Measurements from ENCODE around the gene BTBD9. TPM values are rescaled to one million over a fixed set of nuclear protein-coding genes. Genes with fewer than 3 reads are reported as not detected.

BTBD9 gene
- total RNA-seq, 1 experiment from 2014 or later = 4.7 TPM

- H3K4me1 ChIP-seq (ENCODE audit: low read length) = no peaks in the 10 kb centered on the region
- DNase-seq = no peak
- H3K36me3 ChIP-seq (ENCODE audit: insufficient read depth, low read length) = no peaks in the 10 kb centered on the region
- no peak overlapping the region for H3K4me2 ChIP-seq (ENCODE audit: low read depth, low read length, poor library complexity, severe bottlenecking)
- H3K9ac ChIP-seq (ENCODE audit: low read length) = no peak overlapping the region
- H4K20me1 ChIP-seq (ENCODE audit: insufficient read depth, low read depth, low read length) = peaks cover 3% of the 10 kb centered on the region; the same call in 1 of the 2 replicates
- H3K4me3 ChIP-seq (ENCODE audit: low read length) = no peak overlapping the region
- H3K27me3 ChIP-seq (ENCODE audit: low read length) = no peaks in the 10 kb centered on the region
- no peaks in the 10 kb centered on the region for H3K79me2 ChIP-seq (ENCODE audit: low read length)
- H3K27ac ChIP-seq (ENCODE audit: low read length) = no peak overlapping the region
- no peak overlapping the region for H2AFZ ChIP-seq (ENCODE audit: low read length)
- no peaks in the 10 kb centered on the region for H3K9me2 ChIP-seq (replicated peaks; ENCODE audit: insufficient read depth, low read length)
- H3K9me3 ChIP-seq (ENCODE audit: low read length) = no peaks in the 10 kb centered on the region
Measured at GRCh38 chr6:38445925-38446324, 193.8 kb downstream of the BTBD9 start.

GRCh38 chr6:38445336-38445735 lies 194.4 kb downstream of the BTBD9 start:
- DNase-seq = no peak
- Histone ChIP-seq H3K4me3 (ENCODE audit: low read length) (no peak overlapping the region), H3K9ac (ENCODE audit: low read length) (no peak overlapping the region), H3K27ac (ENCODE audit: low read length) (no peak overlapping the region), H3K27me3 (ENCODE audit: low read length) (no peaks in the 10 kb centered on the region), H3K79me2 (ENCODE audit: low read length) (no peaks in the 10 kb centered on the region), H4K20me1 (ENCODE audit: insufficient read depth, low read depth, low read length) (peaks cover 3% of the 10 kb centered on the region; the same call in 1 of the 2 replicates), H3K36me3 (ENCODE audit: insufficient read depth, low read length) (no peaks in the 10 kb centered on the region), H3K9me3 (ENCODE audit: low read length) (no peaks in the 10 kb centered on the region), H3K9me2 (replicated peaks; ENCODE audit: insufficient read depth, low read length) (no peaks in the 10 kb centered on the region), H2AFZ (ENCODE audit: low read length) (no peak overlapping the region), H3K4me1 (ENCODE audit: low read length) (no peaks in the 10 kb centered on the region), H3K4me2 (ENCODE audit: low read depth, low read length, poor library complexity, severe bottlenecking) (no peak overlapping the region)

- Histone ChIP-seq H3K9me3 (ENCODE audit: low read length) (no peaks in the 10 kb centered on the region), H3K9ac (ENCODE audit: low read length) (no peak overlapping the region), H3K36me3 (ENCODE audit: insufficient read depth, low read length) (no peaks in the 10 kb centered on the region), H3K4me3 (ENCODE audit: low read length) (no peak overlapping the region), H4K20me1 (ENCODE audit: insufficient read depth, low read depth, low read length) (peaks cover 3% of the 10 kb centered on the region; the same call in 1 of the 2 replicates), H3K27me3 (ENCODE audit: low read length) (no peaks in the 10 kb centered on the region), H3K79me2 (ENCODE audit: low read length) (no peaks in the 10 kb centered on the region), H3K27ac (ENCODE audit: low read length) (no peak overlapping the region), H3K4me2 (ENCODE audit: low read depth, low read length, poor library complexity, severe bottlenecking) (no peak overlapping the region), H3K9me2 (replicated peaks; ENCODE audit: insufficient read depth, low read length) (no peaks in the 10 kb centered on the region), H2AFZ (ENCODE audit: low read length) (no peak overlapping the region), H3K4me1 (ENCODE audit: low read length) (no peaks in the 10 kb centered on the region)
- no peak for DNase-seq
Measured at GRCh38 chr6:38443352-38444144, 196.2 kb downstream of the BTBD9 start.

- Histone ChIP-seq H3K9me3 (ENCODE audit: low read length) (no peaks in the 10 kb centered on the region), H3K27ac (ENCODE audit: low read length) (no peak overlapping the region), H3K27me3 (ENCODE audit: low read length) (no peaks in the 10 kb centered on the region), H3K79me2 (ENCODE audit: low read length) (no peaks in the 10 kb centered on the region), H3K4me2 (ENCODE audit: low read depth, low read length, poor library complexity, severe bottlenecking) (no peak overlapping the region), H2AFZ (ENCODE audit: low read length) (no peak overlapping the region), H3K9ac (ENCODE audit: low read length) (no peak overlapping the region), H4K20me1 (ENCODE audit: insufficient read depth, low read depth, low read length) (peaks cover 5% of the 10 kb centered on the region; the same call in 1 of the 2 replicates), H3K36me3 (ENCODE audit: insufficient read depth, low read length) (no peaks in the 10 kb centered on the region), H3K9me2 (replicated peaks; ENCODE audit: insufficient read depth, low read length) (no peaks in the 10 kb centered on the region), H3K4me1 (ENCODE audit: low read length) (no peaks in the 10 kb centered on the region), H3K4me3 (ENCODE audit: low read length) (no peak overlapping the region)
- no peak for DNase-seq
Measured at GRCh38 chr6:38438097-38438496, 201.6 kb downstream of the BTBD9 start.

GRCh38 chr6:38436726-38437465 lies 202.8 kb downstream of the BTBD9 start:
- H2AFZ ChIP-seq (ENCODE audit: low read length) = no peak overlapping the region
- no peak for DNase-seq
- no peaks in the 10 kb centered on the region for H3K27me3 ChIP-seq (ENCODE audit: low read length)
- H3K9me3 ChIP-seq (ENCODE audit: low read length) = no peaks in the 10 kb centered on the region
- H3K4me1 ChIP-seq (ENCODE audit: low read length) = no peaks in the 10 kb centered on the region
- no peak overlapping the region for H3K27ac ChIP-seq (ENCODE audit: low read length)
- no peaks in the 10 kb centered on the region for H3K79me2 ChIP-seq (ENCODE audit: low read length)
- no peaks in the 10 kb centered on the region for H3K36me3 ChIP-seq (ENCODE audit: insufficient read depth, low read length)
- H3K9ac ChIP-seq (ENCODE audit: low read length) = no peak overlapping the region
- H4K20me1 ChIP-seq (ENCODE audit: insufficient read depth, low read depth, low read length) = peaks cover 5% of the 10 kb centered on the region; the same call in 1 of the 2 replicates
- H3K4me2 ChIP-seq (ENCODE audit: low read depth, low read length, poor library complexity, severe bottlenecking) = no peak overlapping the region
- no peak overlapping the region for H3K4me3 ChIP-seq (ENCODE audit: low read length)
- no peaks in the 10 kb centered on the region for H3K9me2 ChIP-seq (replicated peaks; ENCODE audit: insufficient read depth, low read length)

GRCh38 chr6:38435330-38435729 lies 204.4 kb downstream of the BTBD9 start:
- H3K4me2 ChIP-seq (ENCODE audit: low read depth, low read length, poor library complexity, severe bottlenecking) = no peak overlapping the region
- H3K27me3 ChIP-seq (ENCODE audit: low read length) = no peaks in the 10 kb centered on the region
- H3K27ac ChIP-seq (ENCODE audit: low read length) = no peak overlapping the region
- no peaks in the 10 kb centered on the region for H3K9me3 ChIP-seq (ENCODE audit: low read length)
- no peak overlapping the region for H3K9ac ChIP-seq (ENCODE audit: low read length)
- H2AFZ ChIP-seq (ENCODE audit: low read length) = no peak overlapping the region
- H3K79me2 ChIP-seq (ENCODE audit: low read length) = no peaks in the 10 kb centered on the region
- no peaks in the 10 kb centered on the region for H3K9me2 ChIP-seq (replicated peaks; ENCODE audit: insufficient read depth, low read length)
- no peak overlapping the region for H3K4me3 ChIP-seq (ENCODE audit: low read length)
- peaks cover 5% of the 10 kb centered on the region; the same call in 1 of the 2 replicates for H4K20me1 ChIP-seq (ENCODE audit: insufficient read depth, low read depth, low read length)
- no peaks in the 10 kb centered on the region for H3K4me1 ChIP-seq (ENCODE audit: low read length)
- no peak for DNase-seq
- no peaks in the 10 kb centered on the region for H3K36me3 ChIP-seq (ENCODE audit: insufficient read depth, low read length)

- no peaks in the 10 kb centered on the region for H3K9me3 ChIP-seq (ENCODE audit: low read length)
- no peak for DNase-seq
- no peaks in the 10 kb centered on the region for H3K36me3 ChIP-seq (ENCODE audit: insufficient read depth, low read length)
- no peak overlapping the region for H3K4me2 ChIP-seq (ENCODE audit: low read depth, low read length, poor library complexity, severe bottlenecking)
- no peak overlapping the region for H3K9ac ChIP-seq (ENCODE audit: low read length)
- no peaks in the 10 kb centered on the region for H3K9me2 ChIP-seq (replicated peaks; ENCODE audit: insufficient read depth, low read length)
- H3K27me3 ChIP-seq (ENCODE audit: low read length) = no peaks in the 10 kb centered on the region
- no peak overlapping the region for H3K27ac ChIP-seq (ENCODE audit: low read length)
- H4K20me1 ChIP-seq (ENCODE audit: insufficient read depth, low read depth, low read length) = peaks cover 5% of the 10 kb centered on the region; the same call in 1 of the 2 replicates
- no peaks in the 10 kb centered on the region for H3K79me2 ChIP-seq (ENCODE audit: low read length)
- H3K4me1 ChIP-seq (ENCODE audit: low read length) = no peaks in the 10 kb centered on the region
- H3K4me3 ChIP-seq (ENCODE audit: low read length) = no peak overlapping the region
- H2AFZ ChIP-seq (ENCODE audit: low read length) = no peak overlapping the region
Measured at GRCh38 chr6:38434051-38434450, 205.7 kb downstream of the BTBD9 start.

GRCh38 chr6:38432479-38432878 lies 207.2 kb downstream of the BTBD9 start:
- Histone ChIP-seq H3K4me3 (ENCODE audit: low read length) (no peak overlapping the region), H3K4me1 (ENCODE audit: low read length) (peaks cover 10% of the 10 kb centered on the region), H4K20me1 (ENCODE audit: insufficient read depth, low read depth, low read length) (no peaks in the 10 kb centered on the region), H2AFZ (ENCODE audit: low read length) (no peak overlapping the region), H3K27me3 (ENCODE audit: low read length) (no peaks in the 10 kb centered on the region), H3K4me2 (ENCODE audit: low read depth, low read length, poor library complexity, severe bottlenecking) (no peak overlapping the region), H3K9ac (ENCODE audit: low read length) (no peak overlapping the region), H3K9me2 (replicated peaks; ENCODE audit: insufficient read depth, low read length) (no peaks in the 10 kb centered on the region), H3K36me3 (ENCODE audit: insufficient read depth, low read length) (no peaks in the 10 kb centered on the region), H3K9me3 (ENCODE audit: low read length) (no peaks in the 10 kb centered on the region), H3K79me2 (ENCODE audit: low read length) (no peaks in the 10 kb centered on the region), H3K27ac (ENCODE audit: low read length) (no peak overlapping the region)
- DNase-seq = no peak

All from Karpas-422 (cell line).